Left ventricle myocardium superior (tissue), 1 donor: Measurements from ENCODE around the gene GOLGA1. TPM values are rescaled to one million over a fixed set of nuclear protein-coding genes. Genes with fewer than 3 reads are reported as not detected.
"Not testable (repeated sequence)": the region's sequence is repeated elsewhere in the genome, so short reads cannot be mapped to it uniquely, and the experiment has no call there.

ENCODE experiments used
- ATAC-seq: fragments of 200-7000 bp; cut with Tn5 transposase; one replicate; pipeline ENCODE4 v1.9.1; 2020; ENCODE audit warnings: mild to moderate bottlenecking, moderate library complexity
- DNase-seq: peaks from one replicate; pipeline ENCODE4 v3.0.0-alpha.2; 2020
- intact Hi-C: fragments of 100-400 bp; cut with micrococcal nuclease; formaldehyde crosslinking; loops from one replicate; pipeline ENCODE4 v1.11.0; 2022
- total RNA-seq: library from RNA; stranded (reverse); fragmentation: NEBNext Ultra II Directional; extraction: Animal tissue kit (Norgen Biotek cat#: 25700); gene quantifications from one replicate; pipeline ENCODE4 v1.2.1, GENCODE V29; 2021
- donor health status: DM: no; HTN: yes; CAD: no; lungs with severe emphysema.

Gene GOLGA1
- total RNA-seq, 1 donor from 2014 or later, result 19.9 TPM

GRCh38 chr9:124941679-124942561, 1.0 kb upstream of the GOLGA1 start:
- ATAC-seq, result peak; percentile 32
- intact Hi-C loops, result no loop called here
- peak; percentile 66 for DNase-seq

- intact Hi-C loops, result no loop called here
- ATAC-seq (no peak), DNase-seq (no peak)
Observed at GRCh38 chr9:124940521-124940893, 376 bp downstream of the GOLGA1 start.

GRCh38 chr9:124939944-124940343, 939 bp downstream of the GOLGA1 start:
- DNase-seq (no peak), ATAC-seq (no peak)
- intact Hi-C loops, result no loop called here

- DNase-seq (no peak), ATAC-seq (no peak)
- intact Hi-C loops, result no loop called here
Observed at GRCh38 chr9:124934290-124934689, 6.6 kb downstream of the GOLGA1 start.

GRCh38 chr9:124932333-124932732, 8.6 kb downstream of the GOLGA1 start:
- no peak for ATAC-seq
- intact Hi-C loops, result no loop called here
- no peak for DNase-seq

GRCh38 chr9:124929464-124929863, 11.4 kb downstream of the GOLGA1 start:
- ATAC-seq (no peak), DNase-seq (no peak)
- intact Hi-C loops, result no loop called here

- DNase-seq (no peak), ATAC-seq (no peak)
- intact Hi-C loops, result no loop called here
Observed at GRCh38 chr9:124928116-124928515, 12.8 kb downstream of the GOLGA1 start.

- ATAC-seq, intact Hi-C loops, DNase-seq: not testable (repeated sequence)
Observed at GRCh38 chr9:124920394-124920793, 20.5 kb downstream of the GOLGA1 start.

- ATAC-seq, result no peak
- intact Hi-C loops, result no loop called here
- DNase-seq, result no peak
Observed at GRCh38 chr9:124914753-124915405, 26.0 kb downstream of the GOLGA1 start.

- ATAC-seq, result no peak
- intact Hi-C loops, result no loop called here
- DNase-seq, result no peak
Observed at GRCh38 chr9:124913378-124913777, 27.5 kb downstream of the GOLGA1 start.

GRCh38 chr9:124911766-124912165, 29.1 kb downstream of the GOLGA1 start:
- intact Hi-C loops, result no loop called here

GRCh38 chr9:124908098-124908497, 32.8 kb downstream of the GOLGA1 start:
- DNase-seq, result no peak
- intact Hi-C loops, result no loop called here
- ATAC-seq, result no peak

More at GRCh38 chr9:124911766-124912165, 29.1 kb downstream of the GOLGA1 start:
- no peak for DNase-seq
- ATAC-seq, result no peak

GRCh38 chr9:124906966-124907365, 33.9 kb downstream of the GOLGA1 start:
- no peak for DNase-seq
- ATAC-seq, result no peak
- intact Hi-C loops, result no loop called here

GRCh38 chr9:124899845-124900244, 41.0 kb downstream of the GOLGA1 start:
- DNase-seq, result no peak
- intact Hi-C loops, result no loop called here
- no peak for ATAC-seq

- intact Hi-C loops, result no loop called here
- DNase-seq (no peak), ATAC-seq (no peak)
Observed at GRCh38 chr9:124897570-124898460, 43.1 kb downstream of the GOLGA1 start.

- DNase-seq (no peak), ATAC-seq (peak; percentile 39)
- intact Hi-C loops, result no loop called here
Observed at GRCh38 chr9:124894741-124895170, 46.1 kb downstream of the GOLGA1 start.

- ATAC-seq, result no peak
- intact Hi-C loops, result no loop called here
- DNase-seq, result no peak
Observed at GRCh38 chr9:124894035-124894740, 46.7 kb downstream of the GOLGA1 start.

- no peak for DNase-seq
- no peak for ATAC-seq
- intact Hi-C loops, result no loop called here
Observed at GRCh38 chr9:124890179-124890578, 50.7 kb downstream of the GOLGA1 start.

- no peak for DNase-seq
- no peak for ATAC-seq
- intact Hi-C loops, result no loop called here
Observed at GRCh38 chr9:124889006-124889405, 51.9 kb downstream of the GOLGA1 start.
